WTC11 (cell line): Measurements from ENCODE around the gene GUCA1A. TPM values are rescaled to one million over a fixed set of nuclear protein-coding genes. Genes with fewer than 3 reads are reported as not detected.

ENCODE experiments used
- ATAC-seq: fragments of 200-7000 bp; cut with Tn5 transposase; 2 replicates; pipeline ENCODE4 v1.10.0; 2021; ENCODE audit warnings: mild to moderate bottlenecking, moderate library complexity
- CTCF ChIA-PET: fragments of 300-600 bp; sonication (Branson Sonifier 250); formaldehyde crosslinking; loops from one replicate; lab custom pipeline; 2021; ENCODE audit warnings: antibody characterized with exemption; lab: Charles Lee
- POLR2A ChIA-PET: fragments of 350-600 bp; sonication (Branson Sonifier 250); formaldehyde crosslinking; loops from one replicate; lab custom pipeline; 2021; ENCODE audit warnings: antibody characterized with exemption; lab: Charles Lee
- DNase-seq: peaks from one replicate; pipeline ENCODE4 v3.0.0; 2021; ENCODE audit warnings: low spot score
- H3K27ac Mint-ChIP-seq: 2 replicates; pipeline ENCODE4 v1.8.0; 2021; ENCODE audit warnings: mixed read lengths
- H3K27me3 Mint-ChIP-seq: 2 replicates; pipeline ENCODE4 v1.8.0; 2021; ENCODE audit warnings: low read depth, mild to moderate bottlenecking, moderate library complexity, mixed read lengths
- H3K36me3 Mint-ChIP-seq: 2 replicates; pipeline ENCODE4 v1.8.0; 2021; ENCODE audit warnings: mixed read lengths
- H3K4me1 Mint-ChIP-seq: 2 replicates; pipeline ENCODE4 v1.8.0; 2022; ENCODE audit warnings: mixed read lengths
- H3K4me3 Mint-ChIP-seq: 2 replicates; pipeline ENCODE4 v1.8.0; 2021; ENCODE audit warnings: mild to moderate bottlenecking, moderate library complexity, mixed read lengths
- H3K9me3 Mint-ChIP-seq: 2 replicates; pipeline ENCODE4 v1.8.0; 2021; ENCODE audit warnings: mixed read lengths
- CREB1 ChIP-seq: sonication (generic); formaldehyde crosslinking; IDR thresholded peaks from 2 replicates; pipeline ENCODE4 v1.8.0; 2023; ENCODE audit warnings: mild to moderate bottlenecking, missing genetic modification reagents
- FOXK1 ChIP-seq: sonication (generic); formaldehyde crosslinking; IDR thresholded peaks from 2 replicates; pipeline ENCODE4 v1.8.0; 2022; ENCODE audit warnings: mild to moderate bottlenecking, moderate library complexity, missing genetic modification reagents
- GRHL2 ChIP-seq: fragments of 250-450 bp; sonication (Bioruptor Pico); IDR thresholded peaks from 2 replicates; pipeline ENCODE4 v1.8.0; 2022; ENCODE audit warnings: mild to moderate bottlenecking, moderate library complexity; ENCODE audit not compliant: insufficient replicate concordance, severe bottlenecking
- GTF2I ChIP-seq: fragments of 250-450 bp; sonication (Bioruptor Pico); conservative IDR thresholded peaks from 2 replicates; pipeline ENCODE4 v1.4.0; 2021; ENCODE audit warnings: mild to moderate bottlenecking
- KAT7 ChIP-seq: sonication (generic); formaldehyde crosslinking; IDR thresholded peaks from 2 replicates; pipeline ENCODE4 v1.8.1; 2023; ENCODE audit warnings: missing genetic modification reagents, mild to moderate bottlenecking, borderline replicate concordance
- MYBL2 ChIP-seq: sonication (generic); formaldehyde crosslinking; IDR thresholded peaks from 2 replicates; pipeline ENCODE4 v1.8.1; 2023; ENCODE audit warnings: mild to moderate bottlenecking, moderate library complexity, missing genetic modification reagents
- NFATC4 ChIP-seq: fragments of 250-450 bp; sonication (Bioruptor Pico); IDR thresholded peaks from 2 replicates; pipeline ENCODE4 v1.9.0; 2021; ENCODE audit warnings: mild to moderate bottlenecking
- NR1H2 ChIP-seq: sonication (generic); formaldehyde crosslinking; IDR thresholded peaks from 2 replicates; pipeline ENCODE4 v1.9.0; 2021; ENCODE audit warnings: mild to moderate bottlenecking, moderate library complexity, missing genetic modification reagents
- NR3C1 ChIP-seq: sonication (generic); formaldehyde crosslinking; conservative IDR thresholded peaks from 2 replicates; pipeline ENCODE4 v1.8.1; 2023; ENCODE audit warnings: low read depth, mild to moderate bottlenecking, missing genetic modification reagents
- PRRX2 ChIP-seq: fragments of 250-450 bp; sonication (Bioruptor Pico); IDR thresholded peaks from 2 replicates; pipeline ENCODE4 v1.8.0; 2021; ENCODE audit warnings: mild to moderate bottlenecking
- RORB ChIP-seq: fragments of 250-450 bp; sonication (Bioruptor Pico); IDR thresholded peaks from 2 replicates; pipeline ENCODE4 v1.9.0; 2021; ENCODE audit warnings: mild to moderate bottlenecking
- SP1 ChIP-seq: sonication (generic); formaldehyde crosslinking; conservative IDR thresholded peaks from 2 replicates; pipeline ENCODE4 v1.8.1; 2022; ENCODE audit warnings: missing genetic modification reagents
- ZNF396 ChIP-seq: fragments of 250-450 bp; sonication (Bioruptor Pico); IDR thresholded peaks from 2 replicates; pipeline ENCODE4 v1.8.0; 2021; ENCODE audit warnings: mild to moderate bottlenecking, moderate library complexity, borderline replicate concordance
- total RNA-seq: library from RNA; stranded (reverse); gene quantifications from 3 replicates; pipeline ENCODE4 v1.2.3, GENCODE V29; 2021
- TF ChIP-seq, protein P1 (sequence below): fragments of 250-450 bp; sonication (Bioruptor Pico); IDR thresholded peaks from 2 replicates; pipeline ENCODE4 v1.8.0; 2021; ENCODE audit warnings: mild to moderate bottlenecking
- TF ChIP-seq, protein P2 (sequence below): fragments of 250-450 bp; sonication (Bioruptor Pico); IDR thresholded peaks from 2 replicates; pipeline ENCODE4 v1.9.0; 2021; ENCODE audit warnings: moderate library complexity, mild to moderate bottlenecking, inconsistent platforms, borderline replicate concordance
- TF ChIP-seq, protein P3 (sequence below): fragments of 250-450 bp; sonication (Bioruptor Pico); conservative IDR thresholded peaks from 2 replicates; pipeline ENCODE4 v1.9.0; 2021; ENCODE audit warnings: mild to moderate bottlenecking
- TF ChIP-seq, protein P4 (sequence below): sonication (generic); formaldehyde crosslinking; IDR thresholded peaks from 2 replicates; pipeline ENCODE4 v1.8.0; 2023; ENCODE audit warnings: missing genetic modification reagents, mild to moderate bottlenecking, borderline replicate concordance
- TF ChIP-seq, protein P5 (sequence below): sonication (generic); formaldehyde crosslinking; conservative IDR thresholded peaks from 2 replicates; pipeline ENCODE4 v1.8.1; 2022; ENCODE audit warnings: mild to moderate bottlenecking, missing genetic modification reagents
- TF ChIP-seq, protein P6 (sequence below): sonication (generic); formaldehyde crosslinking; IDR thresholded peaks from 2 replicates; pipeline ENCODE4 v1.8.0; 2022; ENCODE audit warnings: mild to moderate bottlenecking, missing genetic modification reagents
- TF ChIP-seq, protein P7 (sequence below): sonication (generic); formaldehyde crosslinking; IDR thresholded peaks from 2 replicates; pipeline ENCODE4 v1.8.1; 2023; ENCODE audit warnings: mild to moderate bottlenecking, moderate library complexity, missing genetic modification reagents
- TF ChIP-seq, protein P8 (sequence below): sonication (generic); formaldehyde crosslinking; IDR thresholded peaks from 2 replicates; pipeline ENCODE4 v1.8.1; 2023; ENCODE audit warnings: mild to moderate bottlenecking, missing genetic modification reagents, moderate library complexity
- TF ChIP-seq, protein P9 (sequence below): sonication (generic); formaldehyde crosslinking; IDR thresholded peaks from 2 replicates; pipeline ENCODE4 v1.8.0; 2022; ENCODE audit warnings: mild to moderate bottlenecking, missing genetic modification reagents

GUCA1A gene
- total RNA-seq, 1 experiment from 2014 or later: 10.9 TPM

DNA sequence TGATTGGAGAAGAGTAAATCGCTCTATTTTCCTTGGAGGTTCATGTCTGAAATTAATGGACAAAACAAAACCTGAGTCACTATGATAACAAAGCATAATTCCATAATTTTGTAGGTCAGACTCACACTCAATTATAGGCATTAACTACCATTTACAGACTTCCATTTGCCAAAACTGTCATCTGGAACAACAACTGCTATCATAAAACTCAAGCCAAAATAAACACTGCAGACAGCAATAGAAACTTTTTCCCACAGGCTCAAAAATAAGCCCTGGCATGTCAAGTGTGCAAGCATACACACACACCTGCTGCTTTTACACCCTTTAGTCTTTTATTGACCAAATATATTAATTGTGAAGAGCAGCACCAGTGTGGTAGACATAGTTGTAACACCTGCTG, 37.4 kb downstream of the GUCA1A start:
- ChIA-PET CTCF (no interaction called here), POLR2A (no interaction called here)
- TF ChIP-seq NR1H2 (CRISPR knock-in tag) (no peak), NR3C1 (CRISPR knock-in tag) (no peak), FOXK1 (CRISPR knock-in tag) (no peak), NFATC4 (no peak), GRHL2 (no peak), PRRX2 (no peak), RORB (CRISPR knock-in tag) (no peak), CREB1 (CRISPR knock-in tag) (no peak), SP1 (no peak)
- TF ChIP-seq, protein P1, sequence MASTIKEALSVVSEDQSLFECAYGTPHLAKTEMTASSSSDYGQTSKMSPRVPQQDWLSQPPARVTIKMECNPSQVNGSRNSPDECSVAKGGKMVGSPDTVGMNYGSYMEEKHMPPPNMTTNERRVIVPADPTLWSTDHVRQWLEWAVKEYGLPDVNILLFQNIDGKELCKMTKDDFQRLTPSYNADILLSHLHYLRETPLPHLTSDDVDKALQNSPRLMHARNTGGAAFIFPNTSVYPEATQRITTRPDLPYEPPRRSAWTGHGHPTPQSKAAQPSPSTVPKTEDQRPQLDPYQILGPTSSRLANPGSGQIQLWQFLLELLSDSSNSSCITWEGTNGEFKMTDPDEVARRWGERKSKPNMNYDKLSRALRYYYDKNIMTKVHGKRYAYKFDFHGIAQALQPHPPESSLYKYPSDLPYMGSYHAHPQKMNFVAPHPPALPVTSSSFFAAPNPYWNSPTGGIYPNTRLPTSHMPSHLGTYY (CRISPR knock-in tag): no peak
- TF ChIP-seq, protein P2, sequence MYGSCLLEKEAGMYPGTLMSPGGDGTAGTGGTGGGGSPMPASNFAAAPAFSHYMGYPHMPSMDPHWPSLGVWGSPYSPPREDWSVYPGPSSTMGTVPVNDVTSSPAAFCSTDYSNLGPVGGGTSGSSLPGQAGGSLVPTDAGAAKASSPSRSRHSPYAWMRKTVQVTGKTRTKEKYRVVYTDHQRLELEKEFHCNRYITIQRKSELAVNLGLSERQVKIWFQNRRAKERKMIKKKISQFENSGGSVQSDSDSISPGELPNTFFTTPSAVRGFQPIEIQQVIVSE: no peak
- TF ChIP-seq, protein P3, sequence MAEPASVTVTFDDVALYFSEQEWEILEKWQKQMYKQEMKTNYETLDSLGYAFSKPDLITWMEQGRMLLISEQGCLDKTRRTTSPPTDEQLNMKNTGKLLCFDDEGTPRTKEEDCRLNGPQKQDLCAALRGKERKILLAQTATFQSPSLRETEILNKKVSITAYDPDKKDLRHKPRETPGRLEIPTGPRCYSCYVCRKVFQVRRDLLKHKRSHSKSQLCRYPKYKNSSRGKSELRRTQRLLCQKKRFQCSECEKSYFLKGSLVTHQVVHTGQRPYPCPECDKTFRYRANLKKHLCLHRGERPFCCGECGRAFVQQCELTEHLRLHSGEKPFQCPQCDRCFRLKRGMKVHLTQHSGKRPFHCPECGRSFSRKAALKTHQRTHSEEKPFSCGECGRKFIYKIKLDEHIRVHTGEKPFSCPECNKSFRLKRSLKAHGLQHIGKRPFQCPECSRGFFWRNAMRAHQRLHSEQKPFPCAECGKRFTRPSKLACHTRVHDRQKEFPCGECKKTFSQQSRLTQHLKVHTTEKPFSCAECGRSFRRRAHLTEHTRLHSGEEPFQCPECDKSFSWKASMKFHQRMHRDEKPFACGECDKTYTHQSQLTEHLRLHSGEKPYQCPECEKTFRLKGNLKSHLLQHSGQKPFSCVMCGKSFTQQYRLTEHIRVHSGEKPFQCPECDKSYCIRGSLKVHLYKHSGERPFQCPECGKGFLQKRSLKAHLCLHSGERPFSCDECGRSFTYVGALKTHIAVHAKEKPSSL (CRISPR knock-in tag): no peak
- TF ChIP-seq, protein P4, sequence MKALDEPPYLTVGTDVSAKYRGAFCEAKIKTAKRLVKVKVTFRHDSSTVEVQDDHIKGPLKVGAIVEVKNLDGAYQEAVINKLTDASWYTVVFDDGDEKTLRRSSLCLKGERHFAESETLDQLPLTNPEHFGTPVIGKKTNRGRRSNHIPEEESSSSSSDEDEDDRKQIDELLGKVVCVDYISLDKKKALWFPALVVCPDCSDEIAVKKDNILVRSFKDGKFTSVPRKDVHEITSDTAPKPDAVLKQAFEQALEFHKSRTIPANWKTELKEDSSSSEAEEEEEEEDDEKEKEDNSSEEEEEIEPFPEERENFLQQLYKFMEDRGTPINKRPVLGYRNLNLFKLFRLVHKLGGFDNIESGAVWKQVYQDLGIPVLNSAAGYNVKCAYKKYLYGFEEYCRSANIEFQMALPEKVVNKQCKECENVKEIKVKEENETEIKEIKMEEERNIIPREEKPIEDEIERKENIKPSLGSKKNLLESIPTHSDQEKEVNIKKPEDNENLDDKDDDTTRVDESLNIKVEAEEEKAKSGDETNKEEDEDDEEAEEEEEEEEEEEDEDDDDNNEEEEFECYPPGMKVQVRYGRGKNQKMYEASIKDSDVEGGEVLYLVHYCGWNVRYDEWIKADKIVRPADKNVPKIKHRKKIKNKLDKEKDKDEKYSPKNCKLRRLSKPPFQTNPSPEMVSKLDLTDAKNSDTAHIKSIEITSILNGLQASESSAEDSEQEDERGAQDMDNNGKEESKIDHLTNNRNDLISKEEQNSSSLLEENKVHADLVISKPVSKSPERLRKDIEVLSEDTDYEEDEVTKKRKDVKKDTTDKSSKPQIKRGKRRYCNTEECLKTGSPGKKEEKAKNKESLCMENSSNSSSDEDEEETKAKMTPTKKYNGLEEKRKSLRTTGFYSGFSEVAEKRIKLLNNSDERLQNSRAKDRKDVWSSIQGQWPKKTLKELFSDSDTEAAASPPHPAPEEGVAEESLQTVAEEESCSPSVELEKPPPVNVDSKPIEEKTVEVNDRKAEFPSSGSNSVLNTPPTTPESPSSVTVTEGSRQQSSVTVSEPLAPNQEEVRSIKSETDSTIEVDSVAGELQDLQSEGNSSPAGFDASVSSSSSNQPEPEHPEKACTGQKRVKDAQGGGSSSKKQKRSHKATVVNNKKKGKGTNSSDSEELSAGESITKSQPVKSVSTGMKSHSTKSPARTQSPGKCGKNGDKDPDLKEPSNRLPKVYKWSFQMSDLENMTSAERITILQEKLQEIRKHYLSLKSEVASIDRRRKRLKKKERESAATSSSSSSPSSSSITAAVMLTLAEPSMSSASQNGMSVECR: no peak
- TF ChIP-seq, protein P5, sequence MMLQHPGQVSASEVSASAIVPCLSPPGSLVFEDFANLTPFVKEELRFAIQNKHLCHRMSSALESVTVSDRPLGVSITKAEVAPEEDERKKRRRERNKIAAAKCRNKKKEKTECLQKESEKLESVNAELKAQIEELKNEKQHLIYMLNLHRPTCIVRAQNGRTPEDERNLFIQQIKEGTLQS (CRISPR knock-in tag): no peak
- DNase-seq (no peak), ATAC-seq (no peak)
- no peak overlapping the region for H3K4me3 Mint-ChIP-seq
- H3K27me3 Mint-ChIP-seq: no peaks in the 10 kb centered on the region
- H3K36me3 Mint-ChIP-seq: peaks cover 52% of the 10 kb centered on the region
- no peaks in the 10 kb centered on the region for H3K9me3 Mint-ChIP-seq
- H3K4me1 Mint-ChIP-seq: peaks cover 4% of the 10 kb centered on the region
- H3K27ac Mint-ChIP-seq: no peak overlapping the region

DNA sequence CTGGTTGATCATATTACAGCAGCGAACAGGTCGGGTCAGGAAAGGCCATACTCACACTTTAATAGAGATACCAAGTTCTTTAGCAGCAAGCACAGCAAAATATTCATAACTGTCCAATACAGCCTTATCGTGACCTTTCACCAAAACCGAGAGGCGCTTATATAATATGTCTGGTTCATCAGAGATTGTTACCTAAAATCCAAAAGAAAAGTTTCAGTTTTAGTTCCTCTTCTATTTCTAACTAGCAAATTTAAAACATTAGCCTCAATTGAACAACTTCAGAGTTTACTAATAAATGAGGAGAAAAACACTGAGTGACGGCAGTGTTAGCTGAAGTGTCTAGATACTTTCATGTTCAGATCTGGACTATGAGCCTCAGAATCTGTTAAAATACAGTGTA, 38.6 kb downstream of the GUCA1A start:
- Mint-ChIP-seq H3K27ac (no peak overlapping the region), H3K4me1 (peaks cover 10% of the 10 kb centered on the region), H3K27me3 (no peaks in the 10 kb centered on the region), H3K4me3 (no peak overlapping the region), H3K36me3 (peaks cover 46% of the 10 kb centered on the region), H3K9me3 (no peaks in the 10 kb centered on the region)
- TF ChIP-seq KAT7 (CRISPR knock-in tag): no peak
- ATAC-seq (no peak), DNase-seq (no peak)
- POLR2A ChIA-PET: no interaction called here
- CTCF ChIA-PET: no interaction called here

DNA sequence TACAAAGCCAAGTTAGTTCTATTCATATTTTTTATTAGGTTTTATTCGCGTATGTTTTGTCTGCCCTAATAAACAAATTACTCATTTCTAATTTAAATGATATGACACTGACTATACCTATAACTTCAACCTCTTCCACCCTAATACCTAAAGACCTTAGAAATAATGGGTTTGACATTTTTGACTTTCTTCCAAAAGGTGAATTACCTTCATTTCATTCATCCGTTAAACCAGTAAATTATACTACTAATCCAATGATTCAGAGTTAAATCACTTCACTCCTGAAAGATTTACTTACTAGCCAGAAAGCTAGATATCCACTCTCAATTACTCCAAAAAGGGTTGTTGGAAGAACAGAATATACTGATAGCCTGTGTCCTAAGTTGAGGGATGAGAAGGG, 39.3 kb downstream of the GUCA1A start:
- no peak overlapping the region for H3K4me3 Mint-ChIP-seq
- no peak overlapping the region for H3K27ac Mint-ChIP-seq
- ChIA-PET CTCF (interaction anchor here (1.3 kb wide), 1 partner anchor 336 kb away, joined by 3 read pairs; no protein-coding TSS in a partner anchor), POLR2A (no interaction called here)
- no peaks in the 10 kb centered on the region for H3K27me3 Mint-ChIP-seq
- ATAC-seq (no peak), DNase-seq (no peak)
- H3K9me3 Mint-ChIP-seq: no peaks in the 10 kb centered on the region
- peaks cover 46% of the 10 kb centered on the region for H3K36me3 Mint-ChIP-seq
- H3K4me1 Mint-ChIP-seq: peaks cover 12% of the 10 kb centered on the region
- TF ChIP-seq, protein P6, sequence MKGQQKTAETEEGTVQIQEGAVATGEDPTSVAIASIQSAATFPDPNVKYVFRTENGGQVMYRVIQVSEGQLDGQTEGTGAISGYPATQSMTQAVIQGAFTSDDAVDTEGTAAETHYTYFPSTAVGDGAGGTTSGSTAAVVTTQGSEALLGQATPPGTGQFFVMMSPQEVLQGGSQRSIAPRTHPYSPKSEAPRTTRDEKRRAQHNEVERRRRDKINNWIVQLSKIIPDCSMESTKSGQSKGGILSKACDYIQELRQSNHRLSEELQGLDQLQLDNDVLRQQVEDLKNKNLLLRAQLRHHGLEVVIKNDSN (CRISPR knock-in tag): no peak
- TF ChIP-seq ZNF396 (no peak), PRRX2 (no peak), GTF2I (no peak), MYBL2 (CRISPR knock-in tag) (no peak)
- TF ChIP-seq, protein P7, sequence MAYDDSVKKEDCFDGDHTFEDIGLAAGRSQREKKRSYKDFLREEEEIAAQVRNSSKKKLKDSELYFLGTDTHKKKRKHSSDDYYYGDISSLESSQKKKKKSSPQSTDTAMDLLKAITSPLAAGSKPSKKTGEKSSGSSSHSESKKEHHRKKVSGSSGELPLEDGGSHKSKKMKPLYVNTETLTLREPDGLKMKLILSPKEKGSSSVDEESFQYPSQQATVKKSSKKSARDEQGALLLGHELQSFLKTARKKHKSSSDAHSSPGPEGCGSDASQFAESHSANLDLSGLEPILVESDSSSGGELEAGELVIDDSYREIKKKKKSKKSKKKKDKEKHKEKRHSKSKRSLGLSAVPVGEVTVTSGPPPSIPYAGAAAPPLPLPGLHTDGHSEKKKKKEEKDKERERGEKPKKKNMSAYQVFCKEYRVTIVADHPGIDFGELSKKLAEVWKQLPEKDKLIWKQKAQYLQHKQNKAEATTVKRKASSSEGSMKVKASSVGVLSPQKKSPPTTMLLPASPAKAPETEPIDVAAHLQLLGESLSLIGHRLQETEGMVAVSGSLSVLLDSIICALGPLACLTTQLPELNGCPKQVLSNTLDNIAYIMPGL (CRISPR knock-in tag): no peak
- TF ChIP-seq, protein P8, sequence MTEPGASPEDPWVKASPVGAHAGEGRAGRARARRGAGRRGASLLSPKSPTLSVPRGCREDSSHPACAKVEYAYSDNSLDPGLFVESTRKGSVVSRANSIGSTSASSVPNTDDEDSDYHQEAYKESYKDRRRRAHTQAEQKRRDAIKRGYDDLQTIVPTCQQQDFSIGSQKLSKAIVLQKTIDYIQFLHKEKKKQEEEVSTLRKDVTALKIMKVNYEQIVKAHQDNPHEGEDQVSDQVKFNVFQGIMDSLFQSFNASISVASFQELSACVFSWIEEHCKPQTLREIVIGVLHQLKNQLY: no peak
- TF ChIP-seq, protein P9, sequence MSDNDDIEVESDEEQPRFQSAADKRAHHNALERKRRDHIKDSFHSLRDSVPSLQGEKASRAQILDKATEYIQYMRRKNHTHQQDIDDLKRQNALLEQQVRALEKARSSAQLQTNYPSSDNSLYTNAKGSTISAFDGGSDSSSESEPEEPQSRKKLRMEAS (CRISPR knock-in tag): no peak
